ENCODE measurements around the gene SLC35F3. TPM values are rescaled to one million over a fixed set of nuclear protein-coding genes. Genes with fewer than 3 reads are reported as not detected.

SLC35F3 gene
- total RNA-seq, 2 experiments from 2014 or later, result not detected

- Histone ChIP-seq H2AFZ (ENCODE audit: low read length) (no peak overlapping the region), H3K9me3 (ENCODE audit: low read length) (no peaks in the 10 kb centered on the region), H4K20me1 (ENCODE audit: insufficient read depth, low read length) (no peaks in the 10 kb centered on the region), H3K4me3 (ENCODE audit: low read depth, low read length, poor library complexity, severe bottlenecking) (no peak overlapping the region), H3K79me2 (ENCODE audit: insufficient read depth, low read depth, low read length) (no peaks in the 10 kb centered on the region), H3K9me2 (ENCODE audit: insufficient read depth, low read length) (no peaks in the 10 kb centered on the region), H3K4me1 (ENCODE audit: insufficient read depth, low read length, poor library complexity, severe bottlenecking) (no peaks in the 10 kb centered on the region), H3K36me3 (ENCODE audit: insufficient read depth, low read length) (no peaks in the 10 kb centered on the region), H3K27ac (ENCODE audit: low read depth, low read length, poor library complexity, severe bottlenecking) (no peak overlapping the region), H3K4me2 (ENCODE audit: low read length) (no peak overlapping the region)
- no peak for DNase-seq (ENCODE audit: low spot score)
- intact Hi-C loops (cut with micrococcal nuclease; ENCODE audit: unreplicated experiment), result no loop called here
- TF ChIP-seq CTCF (conservative IDR thresholded peaks at IDR 0.05; ENCODE audit: low read length), result no peak
- TF ChIP-seq EZH2phosphoT487 (IDR thresholded peaks at IDR 0.05; ENCODE audit: borderline replicate concordance, low read depth, low read length), result no peak
- BruUV-seq (replicated peaks), result no TSS peak
- ChIA-PET CTCF (ENCODE audit: unreplicated experiment) (no interaction called here), POLR2A (no interaction called here)
These were observed 360.4 kb downstream of the SLC35F3 start for GRCh38 chr1:234264832-234265231.

- DNase-seq (ENCODE audit: low spot score), result no peak
- no TSS peak for BruUV-seq (replicated peaks)
- Histone ChIP-seq H3K4me3 (ENCODE audit: low read depth, low read length, poor library complexity, severe bottlenecking) (no peak overlapping the region), H3K9me3 (ENCODE audit: low read length) (no peaks in the 10 kb centered on the region), H3K79me2 (ENCODE audit: insufficient read depth, low read depth, low read length) (no peaks in the 10 kb centered on the region), H4K20me1 (ENCODE audit: insufficient read depth, low read length) (no peaks in the 10 kb centered on the region), H3K4me1 (ENCODE audit: insufficient read depth, low read length, poor library complexity, severe bottlenecking) (no peaks in the 10 kb centered on the region), H3K4me2 (ENCODE audit: low read length) (no peak overlapping the region), H2AFZ (ENCODE audit: low read length) (no peak overlapping the region), H3K36me3 (ENCODE audit: insufficient read depth, low read length) (no peaks in the 10 kb centered on the region), H3K9me2 (ENCODE audit: insufficient read depth, low read length) (no peaks in the 10 kb centered on the region), H3K27ac (ENCODE audit: low read depth, low read length, poor library complexity, severe bottlenecking) (no peak overlapping the region)
- ChIA-PET POLR2A (no interaction called here), CTCF (ENCODE audit: unreplicated experiment) (no interaction called here)
- TF ChIP-seq EZH2phosphoT487 (IDR thresholded peaks at IDR 0.05; ENCODE audit: borderline replicate concordance, low read depth, low read length) (no peak), CTCF (conservative IDR thresholded peaks at IDR 0.05; ENCODE audit: low read length) (no peak)
- intact Hi-C loops (cut with micrococcal nuclease; ENCODE audit: unreplicated experiment), result no loop called here
These were observed 360.8 kb downstream of the SLC35F3 start for GRCh38 chr1:234265321-234265720.

GRCh38 chr1:234265861-234266260 lies 361.4 kb downstream of the SLC35F3 start:
- intact Hi-C loops (cut with micrococcal nuclease; ENCODE audit: unreplicated experiment), result no loop called here
- no TSS peak for BruUV-seq (replicated peaks)
- Histone ChIP-seq H3K4me3 (ENCODE audit: low read depth, low read length, poor library complexity, severe bottlenecking) (no peak overlapping the region), H3K4me2 (ENCODE audit: low read length) (no peak overlapping the region), H3K9me3 (ENCODE audit: low read length) (no peaks in the 10 kb centered on the region), H3K4me1 (ENCODE audit: insufficient read depth, low read length, poor library complexity, severe bottlenecking) (no peaks in the 10 kb centered on the region), H2AFZ (ENCODE audit: low read length) (no peak overlapping the region), H3K9me2 (ENCODE audit: insufficient read depth, low read length) (no peaks in the 10 kb centered on the region), H3K27ac (ENCODE audit: low read depth, low read length, poor library complexity, severe bottlenecking) (no peak overlapping the region), H4K20me1 (ENCODE audit: insufficient read depth, low read length) (no peaks in the 10 kb centered on the region), H3K79me2 (ENCODE audit: insufficient read depth, low read depth, low read length) (no peaks in the 10 kb centered on the region), H3K36me3 (ENCODE audit: insufficient read depth, low read length) (no peaks in the 10 kb centered on the region)
- POLR2A ChIA-PET, result no interaction called here
- no peak for DNase-seq (ENCODE audit: low spot score)
- TF ChIP-seq CTCF (conservative IDR thresholded peaks at IDR 0.05; ENCODE audit: low read length) (no peak), EZH2phosphoT487 (IDR thresholded peaks at IDR 0.05; ENCODE audit: borderline replicate concordance, low read depth, low read length) (no peak)
- CTCF ChIA-PET (ENCODE audit: unreplicated experiment), result no interaction called here
